ENCODE results near the gene KBTBD4.

KBTBD4 gene

GRCh38 chr11:47616726-47617416, 38.1 kb upstream of the KBTBD4 start:
- H3K4me3 ChIP-seq (ENCODE audit: low read depth, low read length): no peak overlapping the region
- peaks cover 27% of the 10 kb centered on the region for H3K36me3 ChIP-seq (replicated peaks)
- peak overlapping the region; percentile 27 for H3K27ac ChIP-seq
- DNase-seq: peak; percentile 75
- no peaks in the 10 kb centered on the region for H3K27me3 ChIP-seq (replicated peaks)
- in situ Hi-C loops (cut with HindIII; ENCODE audit: low pct_ligation_motif_present, low sequenced_read_pairs): no loop called here
- TF ChIP-seq, protein P1, sequence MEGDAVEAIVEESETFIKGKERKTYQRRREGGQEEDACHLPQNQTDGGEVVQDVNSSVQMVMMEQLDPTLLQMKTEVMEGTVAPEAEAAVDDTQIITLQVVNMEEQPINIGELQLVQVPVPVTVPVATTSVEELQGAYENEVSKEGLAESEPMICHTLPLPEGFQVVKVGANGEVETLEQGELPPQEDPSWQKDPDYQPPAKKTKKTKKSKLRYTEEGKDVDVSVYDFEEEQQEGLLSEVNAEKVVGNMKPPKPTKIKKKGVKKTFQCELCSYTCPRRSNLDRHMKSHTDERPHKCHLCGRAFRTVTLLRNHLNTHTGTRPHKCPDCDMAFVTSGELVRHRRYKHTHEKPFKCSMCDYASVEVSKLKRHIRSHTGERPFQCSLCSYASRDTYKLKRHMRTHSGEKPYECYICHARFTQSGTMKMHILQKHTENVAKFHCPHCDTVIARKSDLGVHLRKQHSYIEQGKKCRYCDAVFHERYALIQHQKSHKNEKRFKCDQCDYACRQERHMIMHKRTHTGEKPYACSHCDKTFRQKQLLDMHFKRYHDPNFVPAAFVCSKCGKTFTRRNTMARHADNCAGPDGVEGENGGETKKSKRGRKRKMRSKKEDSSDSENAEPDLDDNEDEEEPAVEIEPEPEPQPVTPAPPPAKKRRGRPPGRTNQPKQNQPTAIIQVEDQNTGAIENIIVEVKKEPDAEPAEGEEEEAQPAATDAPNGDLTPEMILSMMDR (IDR thresholded peaks at IDR 0.05; ENCODE audit: low read depth, low read length, missing control alignments): peak; percentile 97

- H3K27me3 ChIP-seq (replicated peaks): no peaks in the 10 kb centered on the region
- H3K4me3 ChIP-seq (ENCODE audit: low read depth, low read length): no peak overlapping the region
Observed at GRCh38 chr11:47615249-47615648, 36.5 kb upstream of the KBTBD4 start.

GRCh38 chr11:47611348-47611794, 32.6 kb upstream of the KBTBD4 start:
- Histone ChIP-seq H3K36me3 (replicated peaks) (peaks cover 2% of the 10 kb centered on the region), H3K27me3 (replicated peaks) (no peaks in the 10 kb centered on the region), H3K27ac (no peak overlapping the region), H3K4me3 (ENCODE audit: low read depth, low read length) (no peak overlapping the region)
- no peak for DNase-seq
- in situ Hi-C loops (cut with HindIII; ENCODE audit: low pct_ligation_motif_present, low sequenced_read_pairs): no loop called here
- TF ChIP-seq, protein P1 (IDR thresholded peaks at IDR 0.05; ENCODE audit: low read depth, low read length, missing control alignments): no peak

More at GRCh38 chr11:47615249-47615648, 36.5 kb upstream of the KBTBD4 start:
- H3K36me3 ChIP-seq (replicated peaks): peaks cover 15% of the 10 kb centered on the region
- TF ChIP-seq, protein P1 (IDR thresholded peaks at IDR 0.05; ENCODE audit: low read depth, low read length, missing control alignments): no peak
- in situ Hi-C loops (cut with HindIII; ENCODE audit: low pct_ligation_motif_present, low sequenced_read_pairs): no loop called here
- no peak overlapping the region for H3K27ac ChIP-seq
- DNase-seq: no peak

- no peaks in the 10 kb centered on the region for H3K27me3 ChIP-seq (replicated peaks)
- DNase-seq: no peak
- in situ Hi-C loops (cut with HindIII; ENCODE audit: low pct_ligation_motif_present, low sequenced_read_pairs): no loop called here
- TF ChIP-seq, protein P1 (IDR thresholded peaks at IDR 0.05; ENCODE audit: low read depth, low read length, missing control alignments): no peak
- H3K4me3 ChIP-seq (ENCODE audit: low read depth, low read length): no peak overlapping the region
- no peak overlapping the region for H3K27ac ChIP-seq
- H3K36me3 ChIP-seq (replicated peaks): peaks cover 2% of the 10 kb centered on the region
Observed at GRCh38 chr11:47609675-47610074, 30.9 kb upstream of the KBTBD4 start.

- in situ Hi-C loops (cut with HindIII; ENCODE audit: low pct_ligation_motif_present, low sequenced_read_pairs): no loop called here
- Histone ChIP-seq H3K4me3 (ENCODE audit: low read depth, low read length) (no peak overlapping the region), H3K36me3 (replicated peaks) (peaks cover 2% of the 10 kb centered on the region), H3K27me3 (replicated peaks) (no peaks in the 10 kb centered on the region), H3K27ac (peak overlapping the region; percentile 38)
- DNase-seq: peak; percentile 94
- TF ChIP-seq, protein P1 (IDR thresholded peaks at IDR 0.05; ENCODE audit: low read depth, low read length, missing control alignments): no peak
Observed at GRCh38 chr11:47607380-47607779, 28.6 kb upstream of the KBTBD4 start.

DNA sequence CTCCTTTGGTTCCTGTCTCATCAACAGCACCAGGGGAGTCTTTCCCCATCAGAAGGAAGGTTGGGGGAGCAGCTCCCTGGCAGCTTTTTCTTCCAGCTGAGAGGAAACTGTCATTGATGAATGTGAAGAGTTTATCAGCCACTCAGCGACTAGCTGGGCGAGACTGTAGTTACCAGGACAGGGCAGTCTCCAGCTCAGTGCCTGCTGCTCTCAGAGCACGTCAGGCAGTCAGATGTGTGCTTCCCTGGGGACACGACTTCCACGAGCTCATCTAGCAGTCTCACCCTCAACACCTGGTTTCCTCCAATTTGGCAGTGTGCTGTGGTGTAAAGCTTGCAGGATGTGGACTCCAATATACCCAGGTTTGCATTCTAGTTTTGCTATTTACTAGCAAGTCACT, 28.0 kb upstream of the KBTBD4 start:
- Histone ChIP-seq H3K4me3 (ENCODE audit: low read depth, low read length) (no peak overlapping the region), H3K27me3 (replicated peaks) (no peaks in the 10 kb centered on the region), H3K36me3 (replicated peaks) (peaks cover 2% of the 10 kb centered on the region), H3K27ac (peak overlapping the region; percentile 38)
- in situ Hi-C loops (cut with HindIII; ENCODE audit: low pct_ligation_motif_present, low sequenced_read_pairs): no loop called here
- peak; percentile 29 for DNase-seq
- TF ChIP-seq, protein P1 (IDR thresholded peaks at IDR 0.05; ENCODE audit: low read depth, low read length, missing control alignments): no peak

Data from brain microvascular endothelial cell (primary cell).